Panc1 (cell line): ENCODE measurements around the gene CDK5RAP2.

Experiments
- CTCF ChIP-seq: fragments of 450-650 bp; IDR thresholded peaks from 2 replicates; pipeline ENCODE4 v1.5.1; 2017; ENCODE audit warnings: mild to moderate bottlenecking
- POLR2AphosphoS5 ChIP-seq: IDR thresholded peaks from 2 replicates; pipeline ENCODE4 v1.6.1; 2012; ENCODE audit warnings: mild to moderate bottlenecking, low read depth, low read length, moderate library complexity

GRCh38 chr9:120569556-120569955, 10.4 kb downstream of the CDK5RAP2 start:
- TF ChIP-seq CTCF = 0 out of 2 replicates have a peak, but pooled peaks have one; percentile 3
- TF ChIP-seq POLR2AphosphoS5 = no peak
